GM18507 (cell line): ENCODE data around the gene PSMD12.
"Not testable (repeated sequence)": the region's sequence is repeated elsewhere in the genome, so short reads cannot be mapped to it uniquely, and the experiment has no call there.

ENCODE experiments used
- DNase-seq: peaks from one replicate; pipeline ENCODE4 v3.0.0; 2011; ENCODE audit warnings: low read depth; ENCODE audit not compliant: insufficient read length; ENCODE audit errors: extremely low spot score
- FAIRE-seq: peaks from 2 replicates; lab custom pipeline; 2011; peaks lifted over from hg19 to GRCh38; lab: Jason Lieb, UNC

Gene PSMD12

GRCh38 chr17:67322042-67322787 lies 44.2 kb downstream of the PSMD12 start:
- FAIRE-seq = no peak

GRCh38 chr17:67321486-67321885 lies 44.9 kb downstream of the PSMD12 start:
- DNase-seq, FAIRE-seq: not testable (repeated sequence)

More at GRCh38 chr17:67322042-67322787, 44.2 kb downstream of the PSMD12 start:
- DNase-seq = no peak

- no peak for FAIRE-seq
Observed at GRCh38 chr17:67316781-67317180, 49.6 kb downstream of the PSMD12 start.

DNA sequence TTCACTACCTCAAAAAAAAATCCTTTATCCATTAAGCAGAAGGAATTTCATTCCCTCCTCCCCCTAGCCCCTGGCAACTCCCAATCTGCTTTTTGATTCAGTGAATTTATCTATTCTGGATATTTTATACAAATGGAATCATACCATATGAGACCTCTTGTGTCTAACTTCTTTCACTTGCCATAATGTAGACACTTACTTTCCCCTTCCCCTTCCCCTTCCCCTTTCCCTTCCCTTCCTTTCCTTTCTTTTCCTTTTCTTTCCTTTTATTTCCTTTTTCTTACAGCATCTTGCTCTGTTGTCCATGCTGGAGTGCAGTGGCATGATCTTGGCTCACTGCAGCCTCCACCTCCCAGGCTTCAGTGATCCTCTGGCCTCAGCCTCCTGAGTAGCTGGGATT lies 50.5 kb downstream of the PSMD12 start:
- FAIRE-seq (no peak), DNase-seq (no peak)

More at GRCh38 chr17:67316781-67317180, 49.6 kb downstream of the PSMD12 start:
- DNase-seq = no peak

GRCh38 chr17:67312265-67312664 lies 54.1 kb downstream of the PSMD12 start:
- DNase-seq = no peak

GRCh38 chr17:67311575-67311974 lies 54.8 kb downstream of the PSMD12 start:
- DNase-seq = no peak
- FAIRE-seq = no peak

More at GRCh38 chr17:67312265-67312664, 54.1 kb downstream of the PSMD12 start:
- FAIRE-seq = no peak

GRCh38 chr17:67310406-67310805 lies 56.0 kb downstream of the PSMD12 start:
- FAIRE-seq = no peak
- DNase-seq = no peak

DNA sequence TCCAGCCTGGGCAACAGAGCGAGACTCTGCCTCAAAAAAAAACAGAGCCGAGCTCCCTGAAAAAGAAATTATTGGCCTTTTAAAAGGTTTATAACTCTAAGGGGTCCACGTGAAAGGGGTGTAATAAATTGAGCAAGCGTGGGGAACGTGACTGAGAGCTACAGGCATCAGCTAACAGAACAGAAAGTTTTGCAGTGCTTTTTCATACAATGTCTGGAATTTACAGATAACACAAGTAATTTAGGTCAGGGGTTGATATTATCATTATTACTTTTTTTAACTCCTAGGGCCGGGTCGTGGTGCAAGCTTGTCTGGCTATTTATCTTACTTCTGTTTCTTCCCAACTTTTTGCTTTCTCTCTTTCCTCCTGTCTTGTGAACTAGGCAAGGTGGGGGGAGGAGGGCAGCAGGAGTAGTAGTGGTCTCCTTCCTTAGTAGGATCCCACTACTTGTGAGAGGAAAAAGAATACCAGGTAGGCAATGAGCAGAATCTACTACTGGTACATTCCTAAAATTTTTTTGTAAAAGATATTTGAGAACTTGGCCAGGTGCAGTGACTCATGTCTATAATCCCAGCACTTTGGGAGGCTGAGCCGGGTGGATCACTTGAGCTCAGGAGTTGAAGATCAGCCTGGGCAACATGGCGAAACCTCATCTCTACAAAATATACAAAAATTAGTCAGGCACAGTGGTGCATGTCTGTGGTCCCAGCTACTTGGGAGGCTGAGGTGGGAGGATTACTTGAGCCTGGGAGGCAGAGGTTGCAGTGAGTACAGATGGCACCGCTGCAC lies 60.7 kb downstream of the PSMD12 start:
- not testable (repeated sequence) for FAIRE-seq, DNase-seq

DNA sequence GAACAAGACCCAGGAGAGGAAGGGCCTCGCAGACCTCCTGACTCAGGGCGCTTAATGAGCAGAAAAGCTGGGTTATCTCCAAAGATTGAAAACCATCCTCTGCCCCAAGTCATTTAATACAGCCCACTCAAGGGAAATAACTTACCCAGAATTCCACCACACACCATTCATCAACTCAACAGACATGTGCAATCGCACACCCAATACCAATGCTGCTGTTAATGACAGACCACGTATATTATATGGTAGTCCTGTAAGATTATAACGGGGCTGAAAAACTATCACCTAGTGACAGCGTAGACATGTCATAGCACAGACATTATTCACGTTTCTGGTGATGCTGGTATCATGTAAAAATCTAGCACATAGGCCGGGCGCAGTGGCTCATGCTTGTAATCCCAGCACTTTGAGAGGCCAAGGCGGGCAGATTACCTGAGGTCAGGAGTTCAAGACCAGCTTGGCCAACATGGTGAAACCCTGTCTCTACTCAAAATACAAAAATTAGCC lies 68.9 kb downstream of the PSMD12 start:
- FAIRE-seq (no peak), DNase-seq (no peak)

GRCh38 chr17:67294451-67295199 lies 71.8 kb downstream of the PSMD12 start:
- no peak for DNase-seq
- no peak for FAIRE-seq

DNA sequence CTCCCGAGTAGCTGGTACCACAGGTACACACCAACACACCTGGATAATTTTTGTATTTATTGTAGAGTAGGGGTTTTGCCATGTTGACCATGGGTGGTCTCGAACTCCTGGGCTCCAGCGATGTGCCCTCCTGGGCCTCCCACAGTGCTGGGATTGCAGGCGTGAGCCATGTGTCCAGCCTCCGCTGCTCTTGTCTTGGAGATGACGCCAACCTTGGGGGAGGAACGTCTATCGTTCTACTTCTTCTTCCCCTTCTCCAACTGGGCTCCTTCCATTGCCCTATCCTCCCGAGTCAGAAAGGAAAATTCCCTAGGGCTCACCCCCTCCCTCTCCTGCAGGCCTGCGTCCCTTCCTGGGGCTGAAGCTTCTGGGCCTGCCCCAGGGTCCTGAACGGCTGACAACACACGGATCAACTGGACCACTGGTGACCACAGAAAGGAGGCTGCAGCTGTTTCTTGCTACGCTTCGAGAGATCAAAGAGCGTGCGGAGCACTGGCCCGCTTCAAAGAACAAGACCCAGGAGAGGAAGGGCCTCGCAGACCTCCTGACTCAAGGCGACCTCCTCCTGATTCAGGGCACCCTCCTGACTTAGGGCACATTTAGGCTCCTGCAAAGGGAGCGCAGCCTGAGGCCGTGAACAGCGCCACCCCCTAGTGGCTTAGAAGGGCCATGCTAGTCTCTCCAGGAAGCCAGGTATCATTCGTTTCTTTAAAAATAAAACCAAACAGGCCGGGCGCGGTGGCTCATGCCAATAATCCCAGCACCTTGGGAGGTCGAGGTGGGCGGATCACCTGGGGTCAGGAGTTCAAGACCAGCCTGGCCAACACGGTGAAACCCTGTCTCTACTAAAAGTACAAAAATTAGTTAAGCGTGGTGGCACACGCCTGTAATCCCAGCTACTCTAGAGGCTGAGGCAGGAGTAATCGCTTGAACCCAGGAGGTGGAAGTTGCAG lies 72.8 kb downstream of the PSMD12 start:
- FAIRE-seq (peak; percentile 90), DNase-seq (peak; percentile 64)

DNA sequence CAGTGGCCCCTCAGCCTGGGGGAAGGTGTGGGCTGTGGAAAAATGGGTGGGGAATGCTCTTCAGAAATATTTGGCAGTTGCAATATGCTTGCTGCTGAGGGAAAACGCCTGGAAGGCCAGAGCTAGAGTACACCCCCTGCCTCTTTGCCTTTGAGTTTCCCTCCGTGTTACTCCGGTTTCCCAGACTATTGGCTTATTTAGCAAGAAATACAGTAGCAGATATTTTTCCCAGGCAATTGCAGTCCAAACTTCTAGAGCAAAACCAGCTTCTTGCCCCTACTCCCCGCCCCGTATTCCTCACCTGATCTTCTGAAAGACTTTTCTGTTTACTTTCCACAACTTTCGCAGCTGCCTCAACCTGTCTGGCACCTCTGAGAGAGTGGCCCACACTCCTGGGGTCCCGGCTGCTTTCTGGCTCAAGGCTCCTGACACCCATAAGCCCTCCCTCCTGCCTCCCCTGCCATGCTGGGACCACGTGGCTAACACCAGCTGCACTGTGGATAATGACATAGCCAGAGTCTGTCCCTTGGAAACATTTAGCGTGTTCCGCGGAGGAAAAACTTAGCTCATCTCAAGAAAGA lies 75.6 kb downstream of the PSMD12 start:
- DNase-seq = no peak
- FAIRE-seq = no peak

GRCh38 chr17:67290244-67290643 lies 76.1 kb downstream of the PSMD12 start:
- DNase-seq (no peak), FAIRE-seq (no peak)

GRCh38 chr17:67289181-67289876 lies 77.0 kb downstream of the PSMD12 start:
- no peak for FAIRE-seq
- no peak for DNase-seq
